Activated CD8-positive, alpha-beta memory T cell treated with anti-CD3 and anti-CD28 coated beads for 1 hour (primary cell): ENCODE data around the gene GET4.
A peak's percentile ranks its signal among the peaks of the same experiment; 100 is the strongest.

Source experiments
- DNase-seq, 2 donors: peaks; one replicate each; pipeline ENCODE4 v3.0.0-alpha.2; 2020; ENCODE audit warnings: low read depth in 1 of 2; ENCODE audit errors: extremely low read depth in 1 of 2

The GET4 gene

DNA sequence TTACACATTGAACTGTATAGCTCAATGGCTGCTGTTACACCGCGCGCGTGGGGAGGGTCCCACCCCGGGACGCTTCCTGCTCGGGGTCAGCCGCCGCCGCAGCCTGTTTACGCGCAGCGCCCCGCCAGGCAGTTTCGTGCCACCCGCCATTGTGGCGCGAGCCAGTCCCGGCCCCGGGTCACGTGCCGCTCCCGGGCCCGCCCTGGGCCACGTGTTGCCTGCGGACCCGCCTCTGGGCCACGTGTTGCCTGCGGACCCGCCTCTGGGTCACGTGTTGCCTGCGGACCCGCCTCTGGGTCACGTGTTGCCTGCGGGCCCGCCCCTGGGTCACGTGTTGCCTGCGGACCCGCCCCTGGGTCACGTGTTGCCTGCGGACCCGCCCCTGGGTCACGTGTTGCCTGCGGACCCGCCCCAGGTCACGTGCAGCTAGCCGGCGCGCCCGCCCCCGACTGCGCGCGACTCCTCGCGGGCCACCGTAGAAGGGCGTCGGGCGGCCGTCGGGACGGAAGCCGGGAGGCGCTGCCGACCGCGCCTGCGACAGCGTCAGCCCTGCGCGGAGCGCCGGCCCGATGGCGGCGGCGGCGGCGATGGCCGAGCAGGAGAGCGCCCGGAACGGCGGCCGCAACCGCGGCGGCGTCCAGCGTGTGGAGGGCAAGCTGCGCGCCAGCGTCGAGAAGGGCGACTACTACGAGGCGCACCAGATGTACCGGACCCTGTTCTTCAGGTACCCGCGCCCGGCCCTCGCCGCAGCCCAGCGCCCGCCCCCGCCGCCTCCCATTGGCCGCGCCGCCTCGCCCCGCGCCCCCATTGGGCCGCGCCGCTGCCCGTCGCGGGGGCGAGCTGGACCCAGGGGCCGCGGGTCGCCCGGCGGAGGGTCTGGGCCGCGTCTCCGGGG lies at the start of gene GET4:
GET4 (plus strand) TSS at position 478 of the 895 bp plus-strand sequence; CDS start at position 570, 92 bp downstream.
- DNase-seq, result peak; percentile 76 to 94

GRCh38 chr7:828793-829561 lies 47.4 kb upstream of the GET4 start:
- no peak for DNase-seq

GRCh38 chr7:830069-830468 lies 46.3 kb upstream of the GET4 start:
- DNase-seq, result no peak

GRCh38 chr7:831596-832166 lies 44.7 kb upstream of the GET4 start:
- no peak for DNase-seq

DNA sequence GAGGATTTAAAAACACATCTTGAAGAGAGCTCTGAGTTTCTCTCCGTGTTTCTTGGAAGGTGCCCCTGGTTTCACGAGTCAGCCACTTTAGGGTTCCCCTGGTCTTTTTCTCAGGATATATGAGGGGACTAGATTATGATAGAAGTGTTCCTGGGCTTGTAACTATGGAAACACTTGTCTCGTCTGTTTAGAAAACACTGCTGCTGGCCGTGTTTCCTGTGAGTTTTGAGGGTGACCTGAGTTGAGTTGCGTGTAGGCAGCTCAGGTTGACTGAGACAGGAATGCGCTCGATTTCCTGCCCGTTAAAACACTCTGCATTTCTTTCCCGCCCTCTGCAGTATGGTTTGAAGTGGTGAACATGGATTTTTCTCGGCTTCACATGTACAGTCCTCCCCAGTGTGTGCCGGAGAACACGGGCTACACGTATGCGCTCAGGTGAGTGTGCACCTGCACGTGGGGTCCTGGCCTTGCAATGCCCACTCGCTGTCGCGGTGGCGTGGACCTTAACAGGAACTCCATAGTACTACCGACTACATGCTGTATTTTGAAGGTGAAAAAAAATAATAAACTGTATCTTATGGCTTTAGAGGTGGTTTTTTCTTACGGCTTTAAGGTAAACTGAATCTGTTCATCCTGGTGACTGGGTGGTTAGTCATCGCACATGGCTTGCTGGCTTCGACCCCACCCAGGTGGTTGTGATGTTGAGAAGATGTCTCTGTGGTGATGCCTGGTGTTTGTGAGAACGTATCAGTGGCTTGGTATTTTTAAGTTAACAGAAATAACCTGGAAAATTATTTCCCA lies 44.0 kb upstream of the GET4 start, which contains the start of gene SUN1:
SUN1 (plus strand) TSS at position 310 of the 801 bp plus-strand sequence; CDS start at position 359, 49 bp downstream.
- DNase-seq, result peak; percentile 49 to 51

- no peak for DNase-seq
Measured at GRCh38 chr7:832968-833424, 43.4 kb upstream of the GET4 start.

DNA sequence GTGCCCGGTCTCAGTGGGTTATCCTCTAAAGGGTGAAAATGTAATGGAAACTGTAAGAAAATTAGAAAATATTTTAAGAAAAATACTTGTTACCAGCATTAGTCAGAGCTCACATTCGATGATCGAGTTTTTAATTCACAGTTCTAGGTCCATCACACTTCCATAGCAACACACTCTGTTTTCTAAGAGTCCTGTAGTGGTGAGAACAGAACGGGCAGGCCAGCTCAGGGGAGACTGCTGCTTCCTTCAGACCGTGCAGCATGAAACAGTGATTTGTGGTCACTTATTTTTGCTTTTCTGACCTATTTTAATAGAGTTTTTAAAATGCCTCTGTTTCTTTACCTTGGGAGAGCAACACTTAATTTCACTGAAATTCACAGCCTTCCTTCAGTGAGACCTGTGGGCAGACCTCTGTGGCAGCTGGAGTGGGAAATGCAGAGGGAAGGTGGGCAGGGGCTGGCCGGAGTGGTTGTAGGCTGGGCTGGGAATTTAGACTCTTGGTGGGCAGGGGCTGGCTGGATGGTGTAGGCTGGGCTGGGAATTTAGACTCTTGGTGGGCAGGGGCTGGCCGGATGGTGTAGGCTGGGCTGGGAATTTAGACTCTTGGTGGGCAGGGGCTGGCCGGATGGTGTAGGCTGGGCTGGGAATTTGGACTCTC lies 42.6 kb upstream of the GET4 start:
- no peak for DNase-seq

DNA sequence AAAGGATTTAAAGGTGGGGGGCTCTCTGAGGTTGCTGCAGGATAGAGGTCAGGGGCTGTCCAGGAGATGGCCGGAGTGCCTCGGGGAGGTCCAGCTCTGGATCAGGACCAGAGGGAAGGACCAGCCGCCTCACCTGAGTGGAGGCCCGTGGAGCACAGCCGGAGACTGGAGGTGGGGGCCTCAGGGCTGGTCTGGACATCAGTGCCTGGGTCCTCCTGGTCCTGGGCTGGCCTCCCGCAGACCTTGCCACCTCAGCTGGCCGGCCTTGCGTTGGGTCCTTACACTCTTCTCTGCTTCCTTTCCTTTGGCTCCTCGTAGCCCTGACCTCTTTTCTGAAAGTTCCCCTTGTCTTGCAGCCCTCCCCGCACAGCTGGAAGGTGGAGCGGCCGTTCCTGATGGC lies 42.1 kb upstream of the GET4 start:
- DNase-seq, result no peak

DNA sequence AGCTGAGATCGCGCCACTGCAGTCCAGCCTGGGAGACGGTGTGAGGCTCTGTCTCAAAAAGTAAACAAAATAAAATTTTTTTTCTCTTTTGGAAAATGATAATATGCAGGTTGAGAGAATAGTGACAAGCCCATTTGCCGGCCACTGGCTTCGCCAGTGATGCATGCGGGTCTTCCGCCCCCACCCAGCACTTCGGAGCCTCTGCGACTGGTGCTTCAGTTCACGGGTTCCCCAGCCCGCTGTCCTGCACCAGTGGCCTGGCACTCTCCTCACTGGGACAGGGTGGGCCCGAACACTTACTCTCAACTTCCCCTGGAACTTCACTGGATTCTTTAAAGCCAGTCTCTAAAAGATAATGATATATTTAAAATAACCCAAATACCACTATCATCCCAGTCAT lies 41.3 kb upstream of the GET4 start:
- DNase-seq, result no peak

DNA sequence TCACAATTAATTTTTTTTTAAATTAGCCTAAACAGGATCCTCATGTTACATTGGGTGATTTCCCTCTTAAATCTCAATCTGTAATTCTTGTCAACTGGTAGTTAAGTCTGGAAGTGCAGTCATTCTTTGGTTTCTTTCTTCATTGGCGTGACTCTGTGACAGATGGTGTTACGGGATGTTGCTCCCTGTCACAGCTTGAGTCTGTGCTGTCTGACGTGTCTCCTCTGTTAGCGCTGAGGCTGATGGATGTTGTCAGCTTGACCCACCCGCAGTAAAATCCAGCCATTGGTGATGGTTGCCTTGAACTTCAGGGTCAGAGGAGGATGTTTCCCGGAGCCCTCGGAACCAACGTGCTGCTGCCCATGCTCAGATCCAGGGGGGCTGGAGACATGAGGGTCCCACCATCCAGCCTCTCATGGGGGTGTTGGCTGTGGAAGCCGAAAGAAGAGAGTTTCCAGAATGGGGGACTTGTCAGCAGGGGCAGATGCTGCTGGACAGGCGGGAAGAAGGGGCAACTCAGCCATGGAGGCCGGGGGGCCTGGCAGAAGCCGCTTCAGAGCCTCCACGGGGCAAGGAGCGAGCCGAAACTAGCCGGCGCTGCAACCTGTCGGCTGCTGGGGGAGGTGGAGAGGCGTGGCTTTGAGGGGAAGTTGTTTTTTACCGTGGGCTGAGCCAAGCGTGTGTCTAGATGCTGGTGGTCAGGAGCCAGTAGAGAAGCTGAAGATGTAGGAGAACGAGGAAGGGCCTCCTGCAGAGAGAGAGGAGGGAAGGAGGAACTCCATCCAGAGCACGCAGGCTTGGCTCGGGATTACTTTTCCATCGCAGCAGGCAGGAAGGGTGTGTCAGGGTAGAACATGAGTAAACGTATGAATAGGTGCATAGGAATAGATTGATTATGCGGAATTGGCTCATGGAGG lies 40.6 kb upstream of the GET4 start:
- no peak for DNase-seq

GRCh38 chr7:836429-836828 lies 39.9 kb upstream of the GET4 start:
- no peak for DNase-seq

- DNase-seq, result no peak
Measured at GRCh38 chr7:837001-837400, 39.4 kb upstream of the GET4 start.

DNA sequence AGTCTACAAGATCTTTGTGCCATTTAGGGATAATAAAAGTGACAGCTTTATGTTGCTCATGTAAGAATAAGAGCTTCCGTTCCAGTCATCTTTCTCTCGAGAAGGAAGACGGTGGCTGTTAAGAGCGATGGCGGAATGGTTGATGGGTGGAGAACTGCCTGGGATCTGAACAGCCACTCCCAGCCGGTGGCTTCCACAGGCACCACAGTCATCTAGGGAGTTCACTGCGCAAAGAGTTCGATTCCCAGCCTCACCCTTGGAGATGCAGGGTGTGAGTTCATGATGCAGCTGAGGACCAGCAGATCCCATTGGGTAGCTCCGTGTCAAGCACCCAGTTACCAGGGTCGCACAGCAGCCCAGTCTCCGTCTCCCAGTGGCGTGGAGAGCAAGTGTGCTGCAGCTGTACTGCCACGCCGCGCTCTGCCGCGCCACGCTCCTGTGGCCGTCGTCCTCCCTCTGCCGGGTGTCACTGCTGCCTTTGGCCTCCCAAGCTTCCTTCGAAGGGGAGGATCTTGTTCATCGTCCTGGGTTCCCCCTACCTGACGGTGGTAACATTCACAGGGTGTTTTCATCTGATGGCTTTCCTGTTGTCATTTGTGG lies 36.3 kb upstream of the GET4 start:
- DNase-seq, result no peak

- no peak for DNase-seq
Measured at GRCh38 chr7:841943-842342, 34.4 kb upstream of the GET4 start.

DNA sequence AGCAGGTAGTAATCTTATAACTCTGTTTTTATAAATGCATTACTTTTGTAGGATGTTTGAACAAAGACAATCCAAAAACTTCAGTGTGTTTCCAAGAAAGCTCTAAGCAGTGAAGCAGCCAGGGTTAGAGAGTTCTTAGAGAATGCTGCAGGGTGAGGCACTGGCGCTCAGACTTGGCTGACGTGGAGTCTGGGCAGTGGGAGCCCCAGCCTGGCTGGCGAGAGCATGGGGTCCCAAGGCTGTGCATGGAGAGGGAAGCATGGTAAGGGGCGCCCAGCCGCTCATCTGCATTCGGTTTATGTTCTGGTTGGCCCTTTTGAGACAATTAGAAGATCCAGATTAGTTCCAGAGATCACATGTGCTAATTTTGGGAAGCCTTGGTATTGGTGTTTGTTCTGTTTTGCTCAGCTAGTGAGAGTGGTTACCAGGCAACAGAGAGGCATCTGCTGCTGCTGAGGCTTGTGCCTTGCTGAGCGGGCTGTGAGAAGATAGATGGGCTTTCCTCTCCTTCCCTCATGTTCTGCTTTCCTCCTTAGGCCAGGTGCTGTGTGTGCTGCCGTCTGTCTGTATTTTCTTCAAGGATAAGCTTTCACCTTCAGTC lies 33.8 kb upstream of the GET4 start:
- no peak for DNase-seq

DNA sequence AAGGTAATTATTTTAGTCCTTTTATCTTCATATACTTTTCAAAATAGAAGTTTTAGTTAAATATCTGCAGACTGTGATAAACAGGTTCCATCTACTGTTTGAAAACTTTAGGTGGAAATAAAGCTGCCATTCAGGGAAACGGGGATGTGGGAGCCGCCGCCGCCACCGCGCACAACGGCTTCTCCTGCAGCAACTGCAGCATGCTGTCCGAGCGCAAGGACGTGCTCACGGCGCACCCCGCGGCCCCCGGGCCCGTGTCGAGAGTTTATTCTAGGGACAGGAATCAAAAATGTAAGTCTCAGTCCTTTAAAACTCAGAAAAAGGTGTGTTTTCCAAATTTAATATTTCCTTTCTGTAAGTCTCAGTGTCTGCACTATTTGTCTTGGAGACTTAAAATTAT lies 33.1 kb upstream of the GET4 start:
- no peak for DNase-seq

- no peak for DNase-seq
Measured at GRCh38 chr7:844043-844442, 32.3 kb upstream of the GET4 start.

DNA sequence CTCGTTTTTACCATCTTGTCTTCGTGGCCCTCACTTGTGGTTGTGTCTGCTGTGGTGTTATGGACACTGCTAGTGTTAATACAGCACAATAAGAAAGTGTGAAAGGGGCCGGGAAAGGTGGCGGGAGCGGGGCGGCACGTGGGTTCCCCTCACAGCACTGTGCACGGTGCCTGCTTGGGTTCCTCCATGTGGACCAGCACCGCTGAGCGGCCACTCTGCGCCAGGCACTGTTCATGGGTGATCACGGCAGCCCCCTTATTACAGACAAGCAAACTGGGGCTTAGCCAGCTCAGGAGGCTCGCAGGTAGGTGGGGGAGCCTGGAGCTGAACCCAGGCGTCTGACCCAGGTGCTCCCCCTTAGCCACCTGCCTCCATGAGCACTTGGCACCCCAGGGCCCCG lies 31.8 kb upstream of the GET4 start:
- DNase-seq, result no peak
